HepG2 (cell line): ENCODE results near the gene CHST2. TPM values are rescaled to one million over a fixed set of nuclear protein-coding genes. Genes with fewer than 3 reads are reported as not detected.

Experiments
- TRIM24 ChIP-seq: sonication (generic); formaldehyde crosslinking; IDR thresholded peaks from 2 replicates; pipeline ENCODE4 v1.8.0; 2022; ENCODE audit warnings: mild to moderate bottlenecking, missing genetic modification reagents
- polyA plus RNA-seq, 8 experiments: library from polyadenylated mRNA; depleted of rRNA in 3 of 8; stranded (reverse) in 7 of 8; unstranded in 1 of 8; fragments of >200 nt; fragmentation: Illumina TruSeq in 4 of 8; extraction: Trizol in 4 of 8; gene quantifications; 2 replicates each; pipeline versions ENCODE4 v1.2.1 to v1.2.3, GENCODE V29; 2011 to 2016; ENCODE audit warnings: low read depth in 4 of 8, missing spikeins in 1 of 8, mixed read lengths in 1 of 8; ENCODE audit not compliant: insufficient read depth in 1 of 8
- total RNA-seq, 5 experiments: library from RNA; depleted of rRNA; stranded (reverse); fragments of >200 nt; fragmentation: Illumina TruSeq; extraction: Trizol; gene quantifications; 2 replicates each; pipeline ENCODE4 v1.2.3, GENCODE V29; 2016; ENCODE audit warnings: low read depth in 1 of 5

The CHST2 gene
- total and polyA plus RNA-seq, 2 of the 13 experiments (the other 11 are each of a cell fraction or from before 2014, with no cell fraction given): not detected

- no peak for TF ChIP-seq TRIM24
- TF ChIP-seq, all 625 proteins: peak for 0
Measured at GRCh38 chr3:143173242-143173641, 53.7 kb downstream of the CHST2 start (continued).

Other genes starting within 250 kb of the CHST2 start
- 1.1 and 2.0 TPM in 2 replicates for gene PCOLCE2, start 230.7 kb upstream of the CHST2 start, total RNA-seq (2016; rRNA removed; fragmentation: Illumina TruSeq; extraction: Trizol)
- 0.71 and 0.74 TPM in 2 replicates for gene PCOLCE2, start 230.7 kb upstream of the CHST2 start, polyA plus RNA-seq (2011; rRNA removed)
- 10.3 and 10.4 TPM in 2 replicates for gene PAQR9, start 156.1 kb upstream of the CHST2 start, total RNA-seq (2016; rRNA removed; fragmentation: Illumina TruSeq; extraction: Trizol)
- gene PAQR9, start 156.1 kb upstream of the CHST2 start, polyA plus RNA-seq (2011; rRNA removed): 3.7 and 8.4 TPM in 2 replicates
- 173 and 250 TPM in 2 replicates for gene U2SURP, start 118.2 kb upstream of the CHST2 start, total RNA-seq (2016; rRNA removed; fragmentation: Illumina TruSeq; extraction: Trizol)
- 41.3 and 55.9 TPM in 2 replicates for gene U2SURP, start 118.2 kb upstream of the CHST2 start, polyA plus RNA-seq (2011; rRNA removed)